Thyroid gland (tissue), 4 donors: ENCODE data around the gene BZW2. TPM values are rescaled to one million over a fixed set of nuclear protein-coding genes. Genes with fewer than 3 reads are reported as not detected.

Experiments
- DNase-seq, 2 donors: peaks; one replicate each; pipeline ENCODE4 v3.0.0-alpha.2; 2019
- H3K27ac ChIP-seq, 3 donors: fragments of 200-600 bp; sonication (generic); 1 replicate in 2 of 3; 2 replicates in 1 of 3; pipeline ENCODE4 v1.5.1; 2016 to 2019; ENCODE audit warnings: mild to moderate bottlenecking in 1 of 3, moderate library complexity in 1 of 3
- H3K27me3 ChIP-seq: fragments of 200-600 bp; sonication (generic); one replicate; pipeline ENCODE4 v1.5.1; 2019
- H3K36me3 ChIP-seq, 2 donors: fragments of 200-600 bp; sonication (generic); one replicate each; pipeline ENCODE4 v1.5.1; 2016 to 2019
- H3K4me1 ChIP-seq, 2 donors: fragments of 200-600 bp; sonication (generic); one replicate each; pipeline ENCODE4 v1.5.1; 2017 to 2019
- H3K4me3 ChIP-seq, 3 donors: fragments of 200-600 bp; sonication (generic); replicated peaks in 1 of 3; 1 replicate in 2 of 3; 2 replicates in 1 of 3; pipeline ENCODE4 v1.5.1; 2016; ENCODE audit warnings: mild to moderate bottlenecking in 1 of 3
- H3K9me3 ChIP-seq: fragments of 200-600 bp; sonication (generic); one replicate; pipeline ENCODE4 v1.5.1; 2017
- CTCF ChIP-seq, 6 experiments: fragments of 200-600 bp in 3 of 6; fragments of 450-650 bp in 3 of 6; sonication (generic) in 3 of 6; IDR thresholded peaks; one replicate each; pipeline ENCODE4 v1.5.1; 2016 to 2019; ENCODE audit warnings: antibody characterized with exemption in 6 of 6, mild to moderate bottlenecking in 2 of 6, inconsistent platforms in 1 of 6, moderate library complexity in 1 of 6
- POLR2A ChIP-seq, 2 donors: fragments of 450-650 bp; IDR thresholded peaks; one replicate each; pipeline ENCODE4 v1.6.1; 2017; ENCODE audit warnings: antibody characterized with exemption in 2 of 2, mild to moderate bottlenecking in 2 of 2, moderate library complexity in 1 of 2
- WGBS, 2 donors: methylation state at CpG; one replicate each; pipeline ENCODE4 v1.1.5; 2017; 5-methylcytosine and 5-hydroxymethylcytosine counted together
- intact Hi-C: fragments of 100-400 bp; cut with DNase I; formaldehyde crosslinking; loops from one replicate; pipeline ENCODE4 v1.15.1; 2023
- total RNA-seq, 4 donors: library from RNA; depleted of rRNA; stranded (reverse); fragments of >200 nt; gene quantifications; one replicate each; pipeline ENCODE4 v1.2.3, GENCODE V29; 2016

The BZW2 gene
- total RNA-seq, 4 donors from 2014 or later = 63.0 to 69.0 (median 66.8) TPM

- H3K4me1 ChIP-seq = no peaks in the 10 kb centered on the region
- H3K27ac ChIP-seq = no peak overlapping the region
- no peak for DNase-seq
- H3K4me3 ChIP-seq = no peak overlapping the region
- peaks cover 22 to 30% of the 10 kb centered on the region in 2 donors for H3K36me3 ChIP-seq
- 91 to 92% methylated on average over 3 of the region's 3 CpGs for WGBS, 2 donors
- no peak for TF ChIP-seq POLR2A (IDR thresholded peaks at IDR 0.05)
- no peak for TF ChIP-seq CTCF (IDR thresholded peaks at IDR 0.05)
- intact Hi-C loops = no loop called here
- H3K9me3 ChIP-seq = no peaks in the 10 kb centered on the region
- no peaks in the 10 kb centered on the region for H3K27me3 ChIP-seq
These were observed 52.4 kb downstream of the BZW2 start for GRCh38 chr7:16698200-16698905.

- intact Hi-C loops = no loop called here
- Histone ChIP-seq H3K27ac (no peak overlapping the region), H3K4me1 (no peaks in the 10 kb centered on the region), H3K36me3 (peaks cover 27 to 30% of the 10 kb centered on the region in 2 donors), H3K4me3 (no peak overlapping the region), H3K9me3 (no peaks in the 10 kb centered on the region), H3K27me3 (no peaks in the 10 kb centered on the region)
- no peak for DNase-seq
- TF ChIP-seq POLR2A (IDR thresholded peaks at IDR 0.05) (no peak), CTCF (IDR thresholded peaks at IDR 0.05) (no peak)
These were observed 56.5 kb downstream of the BZW2 start for GRCh38 chr7:16702441-16702840.

GRCh38 chr7:16708511-16708910 is 62.5 kb downstream of the BZW2 start:
- Histone ChIP-seq H3K27ac (no peak overlapping the region), H3K9me3 (no peaks in the 10 kb centered on the region), H3K4me3 (no peak overlapping the region), H3K4me1 (no peaks in the 10 kb centered on the region), H3K36me3 (peaks cover 13 to 22% of the 10 kb centered on the region in 2 donors), H3K27me3 (no peaks in the 10 kb centered on the region)
- WGBS, 2 donors = 93 to 96% methylated on average over 4 of the region's 4 CpGs
- intact Hi-C loops = no loop called here
- no peak for DNase-seq
- no peak for TF ChIP-seq POLR2A (IDR thresholded peaks at IDR 0.05)
- TF ChIP-seq CTCF (IDR thresholded peaks at IDR 0.05) = no peak

- H3K27ac ChIP-seq = no peak overlapping the region
- intact Hi-C loops = no loop called here
- WGBS, 2 donors = 83 to 97% methylated on average over 3 of the region's 3 CpGs
- no peak for TF ChIP-seq POLR2A (IDR thresholded peaks at IDR 0.05)
- TF ChIP-seq CTCF (IDR thresholded peaks at IDR 0.05) = no peak
- H3K36me3 ChIP-seq = peaks cover 13 to 22% of the 10 kb centered on the region in 2 donors
- no peak for DNase-seq
- H3K4me3 ChIP-seq = no peak overlapping the region
- no peaks in the 10 kb centered on the region for H3K27me3 ChIP-seq
- H3K9me3 ChIP-seq = no peaks in the 10 kb centered on the region
- no peaks in the 10 kb centered on the region for H3K4me1 ChIP-seq
These were observed 63.0 kb downstream of the BZW2 start for GRCh38 chr7:16708980-16709379.

GRCh38 chr7:16710651-16711050 is 64.7 kb downstream of the BZW2 start:
- DNase-seq = no peak
- Histone ChIP-seq H3K27me3 (no peaks in the 10 kb centered on the region), H3K4me3 (no peak overlapping the region), H3K9me3 (no peaks in the 10 kb centered on the region), H3K27ac (no peak overlapping the region), H3K4me1 (no peaks in the 10 kb centered on the region), H3K36me3 (peaks cover 5 to 8% of the 10 kb centered on the region in 2 donors)
- intact Hi-C loops = no loop called here
- 78 to 85% methylated on average over 4 of the region's 4 CpGs for WGBS, 2 donors
- TF ChIP-seq POLR2A (IDR thresholded peaks at IDR 0.05) = no peak
- no peak for TF ChIP-seq CTCF (IDR thresholded peaks at IDR 0.05)
